ENCODE measurements around the gene CYP46A1.
"Not testable (repeated sequence)": the region's sequence is repeated elsewhere in the genome, so short reads cannot be mapped to it uniquely, and the experiment has no call there.

CYP46A1 gene

GRCh38 chr14:99749763-99750715 is 65.9 kb downstream of the CYP46A1 start:
- DNase-seq: no peak

GRCh38 chr14:99750746-99751450 is 66.8 kb downstream of the CYP46A1 start:
- no peak for DNase-seq

GRCh38 chr14:99751539-99752485 is 67.7 kb downstream of the CYP46A1 start:
- DNase-seq: no peak

GRCh38 chr14:99752486-99753121 is 68.5 kb downstream of the CYP46A1 start:
- DNase-seq: no peak

- no peak for DNase-seq
Observed at GRCh38 chr14:99753225-99754140, 69.4 kb downstream of the CYP46A1 start.

GRCh38 chr14:99754141-99755067 is 70.3 kb downstream of the CYP46A1 start:
- DNase-seq: no peak

- no peak for DNase-seq
Observed at GRCh38 chr14:99755068-99755405, 70.9 kb downstream of the CYP46A1 start.

- DNase-seq: no peak
Observed at GRCh38 chr14:99755629-99756603, 71.8 kb downstream of the CYP46A1 start.

- no peak for DNase-seq
Observed at GRCh38 chr14:99756796-99757195, 72.7 kb downstream of the CYP46A1 start.

- no peak for DNase-seq
Observed at GRCh38 chr14:99757331-99758070, 73.4 kb downstream of the CYP46A1 start.

- DNase-seq: no peak
Observed at GRCh38 chr14:99758121-99758821, 74.2 kb downstream of the CYP46A1 start.

GRCh38 chr14:99758872-99759545 is 74.9 kb downstream of the CYP46A1 start:
- DNase-seq: no peak

- DNase-seq: no peak
Observed at GRCh38 chr14:99759546-99759925, 75.4 kb downstream of the CYP46A1 start.

GRCh38 chr14:99760817-99761216 is 76.7 kb downstream of the CYP46A1 start:
- DNase-seq: no peak

- DNase-seq: not testable (repeated sequence)
Observed at GRCh38 chr14:99762911-99763310, 78.8 kb downstream of the CYP46A1 start.

- no peak for DNase-seq
Observed at GRCh38 chr14:99763527-99764221, 79.6 kb downstream of the CYP46A1 start.

Data from activated effector memory CD4-positive, alpha-beta T cell treated with Interleukin-2 at 50 U/mL for 16 hours (primary cell).